K562 (cell line): ENCODE results near the gene ZNF618. TPM values are rescaled to one million over a fixed set of nuclear protein-coding genes. Genes with fewer than 3 reads are reported as not detected.

Source experiments
- ATAC-seq: fragments of 200-7000 bp; cut with Tn5 transposase; 3 replicates; pipeline ENCODE4 v1.9.1; 2020; ENCODE audit warnings: moderate library complexity
- BruUV-seq: library from RNA; stranded (reverse); fragments of 400-500 nt; replicated peaks from 2 replicates; lab custom pipeline; 2021; lab: Mats Ljungman, UMichigan
- CTCF ChIA-PET: fragments of 300-600 bp; formaldehyde crosslinking; extraction: SDS; loops from one replicate; lab custom pipeline; 2021; ENCODE audit warnings: low intra/inter-chr PET ratio; lab: Yijun Ruan, JAX
- POLR2A ChIA-PET: fragments of 300-600, 350-650 bp; sonication (Branson Sonifier 250); formaldehyde crosslinking; extraction: SDS; loops from one replicate; lab custom pipeline; 2021; ENCODE audit warnings: antibody characterized with exemption, inconsistent platforms; lab: Yijun Ruan, JAX
- DNase-seq, 4 experiments: peaks; one replicate each; pipeline versions ENCODE4 v3.0.0 to v3.0.0-alpha.2; 2011 to 2018; ENCODE audit warnings: low spot score in 3 of 4, mixed read lengths in 3 of 4; ENCODE audit errors: extremely low read depth in 1 of 4
- FAIRE-seq: peaks from 2 replicates; lab custom pipeline; 2011; peaks lifted over from hg19 to GRCh38; lab: Jason Lieb, UNC
- H2AFZ ChIP-seq: 2 replicates; pipeline ENCODE4 v1.6.0; 2011; ENCODE audit warnings: low read depth, low read length, control low read depth, inconsistent platforms
- H3K27ac ChIP-seq: fragments of 200-600 bp; 3 replicates; pipeline ENCODE4 v1.8.0; 2011; ENCODE audit warnings: low read depth, mild to moderate bottlenecking, control low read depth, inconsistent platforms, low read length, moderate library complexity, mixed read lengths; ENCODE audit errors: extremely low read depth
- H3K27me3 ChIP-seq, 2 experiments: fragments of 300-600 bp in 1 of 2; 2 replicates in 1 of 2; 3 replicates in 1 of 2; pipeline versions ENCODE4 v1.6.0 to v1.8.0; 2011; ENCODE audit warnings: inconsistent platforms in 2 of 2, low read length in 2 of 2, mild to moderate bottlenecking in 1 of 2, mixed read lengths in 1 of 2, moderate library complexity in 1 of 2; ENCODE audit not compliant: control insufficient read depth in 2 of 2, insufficient read depth in 2 of 2
- H3K36me3 ChIP-seq: fragments of 300-600 bp; 3 replicates; pipeline ENCODE4 v1.8.0; 2011; ENCODE audit warnings: mild to moderate bottlenecking, low read length, inconsistent platforms; ENCODE audit not compliant: control insufficient read depth, insufficient read depth
- H3K4me1 ChIP-seq, 2 experiments: fragments of 200-600 bp in 1 of 2; replicated peaks in 1 of 2; 2 replicates in 1 of 2; 3 replicates in 1 of 2; pipeline versions ENCODE4 v1.5.1 to v1.8.0; 2011; ENCODE audit warnings: inconsistent platforms in 2 of 2, low read length in 2 of 2, mild to moderate bottlenecking in 1 of 2, mixed read lengths in 1 of 2, moderate library complexity in 1 of 2; ENCODE audit not compliant: control insufficient read depth in 2 of 2, insufficient read depth in 2 of 2
- H3K4me2 ChIP-seq: 2 replicates; pipeline ENCODE4 v1.6.1; 2011; ENCODE audit warnings: low read length, control low read depth, inconsistent platforms, mixed read lengths; ENCODE audit not compliant: insufficient read depth
- H3K4me3 ChIP-seq: fragments of 200-600 bp; sonication (generic), shearing (Covaris generic); 2 replicates; pipeline ENCODE4 v1.5.1; 2016; ENCODE audit warnings: control low read depth, inconsistent platforms
- H3K79me2 ChIP-seq: fragments of 200-600 bp; 3 replicates; pipeline ENCODE4 v1.8.0; 2011; ENCODE audit warnings: low read length, inconsistent platforms; ENCODE audit not compliant: control insufficient read depth, insufficient read depth
- H3K9ac ChIP-seq, 2 experiments: 2 replicates each; pipeline versions ENCODE4 v1.6.0 to v1.6.1; 2011; ENCODE audit warnings: low read depth in 2 of 2, low read length in 2 of 2, control low read depth in 1 of 2, inconsistent platforms in 1 of 2, mild to moderate bottlenecking in 1 of 2, mixed read lengths in 1 of 2; ENCODE audit not compliant: insufficient read depth in 1 of 2
- H3K9me1 ChIP-seq: one replicate; pipeline ENCODE4 v1.6.0; 2011; ENCODE audit warnings: inconsistent platforms, mild to moderate bottlenecking, low read length, moderate library complexity; ENCODE audit not compliant: control insufficient read depth, insufficient read depth
- H3K9me3 ChIP-seq: replicated peaks from 2 replicates; pipeline ENCODE4 v1.5.1; 2011; ENCODE audit warnings: low read depth, low read length, inconsistent platforms; ENCODE audit not compliant: control insufficient read depth, insufficient read depth
- H4K20me1 ChIP-seq: replicated peaks from 2 replicates; pipeline ENCODE4 v1.6.1; 2011; ENCODE audit warnings: low read length, inconsistent platforms, mixed read lengths; ENCODE audit not compliant: control insufficient read depth, insufficient read depth
- ARID2 ChIP-seq: fragments of 450-650 bp; IDR thresholded peaks from 2 replicates; pipeline ENCODE4 v1.6.1; 2017; ENCODE audit warnings: antibody characterized with exemption, mild to moderate bottlenecking
- CTCF ChIP-seq, 3 experiments: IDR thresholded peaks in 2 of 3; conservative IDR thresholded peaks in 1 of 3; 2 replicates each; pipeline ENCODE4 v1.5.1; 2011 to 2012; ENCODE audit warnings: low read length in 3 of 3, mild to moderate bottlenecking in 3 of 3, control low read depth in 2 of 3, improper control_type of control experiment in 1 of 3, inconsistent platforms in 1 of 3, low read depth in 1 of 3, mixed read lengths in 1 of 3, moderate library complexity in 1 of 3; ENCODE audit not compliant: insufficient read depth in 2 of 3
- KDM4B ChIP-seq, 2 experiments: fragments of 450-650 bp in 1 of 2; sonication (generic) in 1 of 2; IDR thresholded peaks; 2 replicates each; pipeline ENCODE4 v1.6.1; 2016 to 2017; ENCODE audit warnings: borderline replicate concordance in 2 of 2, antibody characterized with exemption in 1 of 2, low read depth in 1 of 2, mild to moderate bottlenecking in 1 of 2
- MTF1 ChIP-seq: fragments of 250-450 bp; sonication (Bioruptor Pico); IDR thresholded peaks from 2 replicates; pipeline ENCODE4 v1.9.0; 2021; ENCODE audit warnings: moderate library complexity, mild to moderate bottlenecking, inconsistent platforms, borderline replicate concordance
- SOX6 ChIP-seq: fragments of 450-650 bp; IDR thresholded peaks from 2 replicates; pipeline ENCODE4 v1.6.1; 2014; ENCODE audit warnings: mild to moderate bottlenecking
- SREBF2 ChIP-seq: sonication (generic); formaldehyde crosslinking; IDR thresholded peaks from 2 replicates; pipeline ENCODE4 v1.4.0; 2020; ENCODE audit warnings: mild to moderate bottlenecking, missing genetic modification reagents
- SRSF7 ChIP-seq: fragments of 200-400 bp; formaldehyde crosslinking; optimal IDR thresholded peaks from 2 replicates; pipeline ENCODE3; 2017; ENCODE audit warnings: mild to moderate bottlenecking, low read depth, low read length
- TRIM25 ChIP-seq: fragments of 450-650 bp; IDR thresholded peaks from 2 replicates; pipeline ENCODE4 v1.7.0; 2016; ENCODE audit warnings: borderline replicate concordance
- ZNF277 ChIP-seq: fragments of 250-450 bp; sonication (Bioruptor Pico); IDR thresholded peaks from 2 replicates; pipeline ENCODE4 v1.8.0; 2022; ENCODE audit warnings: inconsistent platforms, mild to moderate bottlenecking, moderate library complexity, borderline replicate concordance
- WGBS: fragments of 100-300 bp; shearing (Covaris generic); methylation state at CpG from one replicate; pipeline ENCODE4 v1.1.6; 2016; ENCODE audit warnings: low coverage, mixed read lengths; ENCODE audit not compliant: insufficient coverage; ENCODE audit errors: missing lambda C conversion rate; 5-methylcytosine and 5-hydroxymethylcytosine counted together
- in situ Hi-C: fragments of 300-500 bp; cut with MboI; formaldehyde crosslinking; loops from 4 replicates; pipeline ENCODE4 v1.15.0; 2018; ENCODE audit warnings: inconsistent platforms, mixed read lengths
- intact Hi-C: fragments of 100-400 bp; cut with micrococcal nuclease; formaldehyde crosslinking; loops from 2 replicates; pipeline ENCODE4 v1.14.2; 2022
- polyA plus RNA-seq, 8 experiments: library from polyadenylated mRNA; depleted of rRNA in 4 of 8; stranded (reverse) in 5 of 8; unstranded in 3 of 8; fragments of >200 nt; fragmentation: Nextera tagmentation in 2 of 8; fragmentation: Illumina TruSeq in 1 of 8; extraction: Ambion mirVana in 2 of 8; extraction: Trizol in 1 of 8; gene quantifications; 2 replicates each; pipeline versions ENCODE4 v1.2.1 to v1.2.3, GENCODE V29; 2011 to 2014; ENCODE audit warnings: inconsistent platforms in 1 of 8, missing spikeins in 1 of 8
- total RNA-seq, 7 experiments: library from RNA; depleted of rRNA in 6 of 7; stranded (reverse); fragments of >200 nt in 6 of 7; fragmentation: Illumina TruSeq in 2 of 7; extraction: Trizol in 2 of 7; gene quantifications; 2 replicates each; pipeline versions ENCODE4 v1.2.1 to v1.2.3, GENCODE V29; 2011 to 2021; ENCODE audit warnings: low replicate concordance in 1 of 7

The ZNF618 gene
- total and polyA plus RNA-seq, 9 of the 15 experiments (the other 6 are each of a cell fraction or from before 2014, with no cell fraction given) = 0.08 to 13.7 (median 3.4) TPM

- TF ChIP-seq CTCF (IDR thresholded peaks at IDR 0.05 in 2 of 3, conservative IDR thresholded peaks at IDR 0.05 in 1 of 3; ENCODE audit: insufficient read depth in 2 of 3, low read depth in 1 of 3, low read length in 3 of 3) = peak; percentile 15 to 47 (median 37); a peak in 2 of 6 replicates
- TF ChIP-seq ZNF277 (CRISPR knock-in tag) = no peak
- no peak for TF ChIP-seq ARID2
These were observed 220.0 kb downstream of the ZNF618 start (continued) for GRCh38 chr9:114096041-114096511.

GRCh38 chr9:114096866-114097612 is 220.9 kb downstream of the ZNF618 start:
- DNase-seq = no peak
- Histone ChIP-seq H3K9me1 (no peaks in the 10 kb centered on the region), H3K36me3 (no peaks in the 10 kb centered on the region), H4K20me1 (no peaks in the 10 kb centered on the region; the same call in 1 of the 2 replicates), H3K4me1 (peaks cover 0 to 12% of the 10 kb centered on the region in 2 experiments; a peak in 2 of 5 replicates), H3K27me3 (peaks cover 0 to 24% of the 10 kb centered on the region in 2 experiments; a peak in 2 of 5 replicates), H3K9me3 (no peaks in the 10 kb centered on the region), H3K79me2 (no peaks in the 10 kb centered on the region), H3K4me3 (no peak overlapping the region), H2AFZ (no peak overlapping the region), H3K9ac (no peak overlapping the region), H3K4me2 (no peak overlapping the region), H3K27ac (no peak overlapping the region)
- intact Hi-C loops (no loop called here), in situ Hi-C loops (no loop called here)
- ATAC-seq = no peak
- ChIA-PET POLR2A (no interaction called here), CTCF (no interaction called here)
- no TSS peak for BruUV-seq
- FAIRE-seq = no peak
- 34% methylated on average over 12 of the region's 14 CpGs for WGBS
- TF ChIP-seq MTF1 (CRISPR knock-in tag) = no peak
- TF ChIP-seq KDM4B (IDR thresholded peaks at IDR 0.05; ENCODE audit: borderline replicate concordance in 2 of 2, low read depth in 1 of 2) = no peak
- no peak for TF ChIP-seq SOX6
- no peak for TF ChIP-seq SRSF7
- TF ChIP-seq TRIM25 = no peak
- no peak for TF ChIP-seq SREBF2 (CRISPR knock-in tag)
